ENCODE results near the gene CAMP. TPM values are rescaled to one million over a fixed set of nuclear protein-coding genes. Genes with fewer than 3 reads are reported as not detected.

The CAMP gene
- polyA plus RNA-seq, 1 of the 3 experiments (the other 2 are of a cell fraction), result not detected

DNA sequence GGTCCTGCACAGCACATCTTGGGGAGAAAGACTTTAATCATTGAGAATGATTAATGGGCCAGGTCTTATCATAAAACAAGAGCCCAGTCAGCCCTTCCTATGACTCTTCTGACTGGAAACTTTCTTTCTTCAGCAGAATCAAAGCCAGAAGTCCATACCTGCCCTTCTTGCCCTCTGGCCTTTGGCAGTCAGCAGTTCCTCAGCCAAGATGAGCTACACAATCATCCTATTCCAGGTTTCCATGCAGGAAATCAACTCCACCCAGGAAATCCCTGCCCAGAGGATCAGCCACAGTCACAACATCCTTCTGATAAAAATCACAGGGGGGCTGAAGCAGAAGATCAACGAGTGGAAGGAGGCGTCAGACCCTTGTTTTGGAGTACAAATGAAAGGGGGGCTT lies 44.5 kb downstream of the CAMP start:
- WGBS (ENCODE audit: low lambda C conversion rate), result 67% methylated on average over 2 of the region's 2 CpGs
- H3K9ac ChIP-seq, result no peak overlapping the region
- H3K4me1 ChIP-seq (ENCODE audit: control insufficient read depth in 1 of 2, insufficient read depth in 2 of 2, low read depth in 1 of 2, low read length in 1 of 2), result no peaks in the 10 kb centered on the region

GRCh38 chr3:48268381-48268935 lies 45.2 kb downstream of the CAMP start:
- CTCF ChIA-PET, result interaction anchor here (1.2 to 10.9 kb wide), 4 partner anchors 74 to 281 kb away, joined by 3 to 379 read pairs (median 8); partner anchors contain the start of gene PLXNB1
- no peak overlapping the region for H3K9ac ChIP-seq
- H3K4me1 ChIP-seq (ENCODE audit: control insufficient read depth in 1 of 2, insufficient read depth in 2 of 2, low read depth in 1 of 2, low read length in 1 of 2), result no peaks in the 10 kb centered on the region; a peak in 1 of 4 replicates
- POLR2A ChIA-PET, result interaction anchor here (0.8 kb wide), 1 partner anchor 171 kb away, joined by 3 read pairs; the partner anchor contains the start of genes CCDC51 and TMA7
- H3K36me3 ChIP-seq (replicated peaks in 1 of 2; ENCODE audit: control insufficient read depth in 1 of 2, insufficient read depth in 2 of 2, low read length in 1 of 2), result peaks cover 4 to 30% of the 10 kb centered on the region in 2 experiments
- H3K27me3 ChIP-seq (ENCODE audit: insufficient read depth), result no peaks in the 10 kb centered on the region
- no peak overlapping the region for H3K4me2 ChIP-seq
- no peaks in the 10 kb centered on the region for H3K79me2 ChIP-seq (ENCODE audit: insufficient read depth)
- H4K20me1 ChIP-seq (ENCODE audit: insufficient read depth), result no peaks in the 10 kb centered on the region
- H2AFZ ChIP-seq (ENCODE audit: low read depth), result no peak overlapping the region
- no peaks in the 10 kb centered on the region for H3F3A ChIP-seq (replicated peaks; ENCODE audit: insufficient read depth)
- WGBS (ENCODE audit: low lambda C conversion rate), result 92% methylated on average over 10 of the region's 13 CpGs
- no peaks in the 10 kb centered on the region for H3K9me3 ChIP-seq
- H3K9me2 ChIP-seq, result no peaks in the 10 kb centered on the region
- TF ChIP-seq POLR2AphosphoS5 (IDR thresholded peaks at IDR 0.05; ENCODE audit: low read depth, low read length), result no peak
- TF ChIP-seq FOXJ3 (CRISPR knock-in tag; IDR thresholded peaks at IDR 0.05), result no peak
- TF ChIP-seq RXRA (IDR thresholded peaks at IDR 0.05; ENCODE audit: borderline replicate concordance, low read depth), result no peak
- no peak for DNase-seq
- no peak overlapping the region for H3K4me3 ChIP-seq (ENCODE audit: low read depth in 2 of 2, low read length in 1 of 2)
- no peak overlapping the region for H3K27ac ChIP-seq (ENCODE audit: low read depth in 2 of 2, low read length in 1 of 2)

More for the DNA sequence above, 44.5 kb downstream of the CAMP start:
- H3K4me2 ChIP-seq, result no peak overlapping the region
- TF ChIP-seq GABPA (IDR thresholded peaks at IDR 0.05; ENCODE audit: low read depth) (no peak), TCF12 (IDR thresholded peaks at IDR 0.05) (no peak), SIN3A (IDR thresholded peaks at IDR 0.05; ENCODE audit: borderline replicate concordance, low read depth, low read length) (no peak), SMC3 (IDR thresholded peaks at IDR 0.05; ENCODE audit: low read depth, low read length) (no peak), ELF1 (IDR thresholded peaks at IDR 0.05) (no peak)
- TF ChIP-seq, protein P1, sequence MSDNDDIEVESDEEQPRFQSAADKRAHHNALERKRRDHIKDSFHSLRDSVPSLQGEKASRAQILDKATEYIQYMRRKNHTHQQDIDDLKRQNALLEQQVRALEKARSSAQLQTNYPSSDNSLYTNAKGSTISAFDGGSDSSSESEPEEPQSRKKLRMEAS (IDR thresholded peaks at IDR 0.05; ENCODE audit: low read depth), result no peak
- TF ChIP-seq, protein P2, sequence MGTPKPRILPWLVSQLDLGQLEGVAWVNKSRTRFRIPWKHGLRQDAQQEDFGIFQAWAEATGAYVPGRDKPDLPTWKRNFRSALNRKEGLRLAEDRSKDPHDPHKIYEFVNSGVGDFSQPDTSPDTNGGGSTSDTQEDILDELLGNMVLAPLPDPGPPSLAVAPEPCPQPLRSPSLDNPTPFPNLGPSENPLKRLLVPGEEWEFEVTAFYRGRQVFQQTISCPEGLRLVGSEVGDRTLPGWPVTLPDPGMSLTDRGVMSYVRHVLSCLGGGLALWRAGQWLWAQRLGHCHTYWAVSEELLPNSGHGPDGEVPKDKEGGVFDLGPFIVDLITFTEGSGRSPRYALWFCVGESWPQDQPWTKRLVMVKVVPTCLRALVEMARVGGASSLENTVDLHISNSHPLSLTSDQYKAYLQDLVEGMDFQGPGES (IDR thresholded peaks at IDR 0.05; ENCODE audit: low read depth, low read length), result no peak
- ChIA-PET CTCF (interaction anchor here (2.1 to 10.9 kb wide), 3 partner anchors 73 to 166 kb away, joined by 7 to 379 read pairs (median 9); partner anchors contain the start of gene PLXNB1), POLR2A (no interaction called here)
- H2AFZ ChIP-seq (ENCODE audit: low read depth), result no peak overlapping the region
- H4K20me1 ChIP-seq (ENCODE audit: insufficient read depth), result no peaks in the 10 kb centered on the region
- DNase-seq, result no peak
- H3K27me3 ChIP-seq (ENCODE audit: insufficient read depth), result no peaks in the 10 kb centered on the region
- no peaks in the 10 kb centered on the region for H3F3A ChIP-seq (replicated peaks; ENCODE audit: insufficient read depth)
- H3K36me3 ChIP-seq (replicated peaks in 1 of 2; ENCODE audit: control insufficient read depth in 1 of 2, insufficient read depth in 2 of 2, low read length in 1 of 2), result peaks cover 4 to 30% of the 10 kb centered on the region in 2 experiments
- H3K9me3 ChIP-seq, result no peaks in the 10 kb centered on the region
- H3K27ac ChIP-seq (ENCODE audit: low read depth in 2 of 2, low read length in 1 of 2), result no peak overlapping the region
- H3K4me3 ChIP-seq (ENCODE audit: low read depth in 2 of 2, low read length in 1 of 2), result no peak overlapping the region
- H3K79me2 ChIP-seq (ENCODE audit: insufficient read depth), result no peaks in the 10 kb centered on the region
- no peaks in the 10 kb centered on the region for H3K9me2 ChIP-seq

All from SK-N-SH (cell line).